ENCODE data around the gene PLEKHN1. TPM values are rescaled to one million over a fixed set of nuclear protein-coding genes. Genes with fewer than 3 reads are reported as not detected.
"Not testable (repeated sequence)": the region's sequence is repeated elsewhere in the genome, so short reads cannot be mapped to it uniquely, and the experiment has no call there.

The PLEKHN1 gene
- total RNA-seq, 1 experiment from 2014 or later: 2.4 TPM

- no peak for DNase-seq (ENCODE audit: low spot score)
Observed at GRCh38 chr1:992362-992761, 26.1 kb downstream of the PLEKHN1 start.

DNA sequence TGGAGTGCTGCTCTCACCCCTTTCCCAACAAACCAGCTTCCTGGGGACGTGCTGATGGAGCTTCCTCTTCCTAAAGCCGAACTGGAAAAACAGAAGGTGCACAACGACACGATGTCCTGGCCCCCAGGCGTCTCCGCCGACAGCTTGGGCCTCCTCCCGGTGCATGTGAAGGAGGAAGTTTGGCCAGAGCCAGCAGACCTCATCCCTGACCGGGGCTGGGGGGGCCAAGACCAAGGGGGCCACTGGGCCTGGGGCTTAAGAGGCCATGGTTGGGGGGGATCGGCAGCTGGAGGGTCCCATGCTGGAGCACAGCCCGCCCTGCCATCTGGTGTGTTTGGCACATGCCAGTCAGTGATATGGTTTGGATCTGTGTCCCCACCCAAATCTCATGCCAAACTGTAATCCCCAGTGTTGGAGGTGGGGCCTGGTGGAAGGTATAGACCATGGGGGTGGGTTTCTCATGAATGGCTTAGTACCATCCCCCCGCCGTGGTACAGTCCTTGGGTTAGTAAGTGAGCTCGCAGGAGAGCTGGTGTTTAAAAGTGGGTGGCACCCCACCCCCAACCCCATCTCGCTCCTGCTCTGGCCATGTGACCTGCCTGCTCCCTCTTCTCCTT is 27.2 kb downstream of the PLEKHN1 start:
- DNase-seq (ENCODE audit: low spot score): no peak

DNA sequence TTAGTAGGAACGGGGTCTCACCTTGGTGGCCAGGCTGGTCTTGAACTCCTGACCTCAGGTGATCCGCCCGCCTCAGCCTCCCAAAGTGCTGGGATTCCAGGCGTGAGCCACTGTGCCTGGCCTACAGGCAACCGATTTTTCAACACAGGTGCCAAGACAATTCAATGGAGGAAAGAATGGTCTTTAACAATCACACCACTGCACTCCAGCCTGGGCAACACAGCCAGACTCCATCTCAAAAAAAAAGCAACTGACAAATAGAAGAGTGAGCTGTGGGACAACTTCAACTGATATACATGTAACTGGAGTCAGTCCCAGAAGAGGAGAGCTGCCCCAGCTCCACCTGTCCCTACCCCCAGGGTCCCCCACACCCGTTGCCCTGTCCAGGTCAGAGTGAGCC is 28.3 kb downstream of the PLEKHN1 start:
- DNase-seq (ENCODE audit: low spot score): not testable (repeated sequence)

GRCh38 chr1:995665-996633 is 29.7 kb downstream of the PLEKHN1 start:
- no peak for DNase-seq (ENCODE audit: low spot score)

GRCh38 chr1:996851-997712 is 30.8 kb downstream of the PLEKHN1 start:
- DNase-seq (ENCODE audit: low spot score): no peak

GRCh38 chr1:997713-997992 is 31.4 kb downstream of the PLEKHN1 start:
- DNase-seq (ENCODE audit: low spot score): no peak

GRCh38 chr1:997993-998744 is 31.9 kb downstream of the PLEKHN1 start:
- DNase-seq (ENCODE audit: low spot score): no peak

DNA sequence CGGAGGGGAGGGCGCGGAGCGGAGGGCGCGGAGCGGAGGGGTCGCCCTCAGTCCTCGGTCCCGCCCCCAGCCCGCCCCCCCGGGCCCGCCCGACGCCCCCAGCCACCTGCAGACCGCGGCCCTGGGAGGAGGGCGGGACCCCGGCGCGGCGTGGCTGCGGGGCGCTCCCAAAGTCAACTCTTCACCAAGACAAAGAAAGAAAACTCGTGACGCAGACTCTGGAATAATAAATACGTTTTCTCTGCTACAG is 32.4 kb downstream of the PLEKHN1 start:
- no peak for DNase-seq (ENCODE audit: low spot score)

DNA sequence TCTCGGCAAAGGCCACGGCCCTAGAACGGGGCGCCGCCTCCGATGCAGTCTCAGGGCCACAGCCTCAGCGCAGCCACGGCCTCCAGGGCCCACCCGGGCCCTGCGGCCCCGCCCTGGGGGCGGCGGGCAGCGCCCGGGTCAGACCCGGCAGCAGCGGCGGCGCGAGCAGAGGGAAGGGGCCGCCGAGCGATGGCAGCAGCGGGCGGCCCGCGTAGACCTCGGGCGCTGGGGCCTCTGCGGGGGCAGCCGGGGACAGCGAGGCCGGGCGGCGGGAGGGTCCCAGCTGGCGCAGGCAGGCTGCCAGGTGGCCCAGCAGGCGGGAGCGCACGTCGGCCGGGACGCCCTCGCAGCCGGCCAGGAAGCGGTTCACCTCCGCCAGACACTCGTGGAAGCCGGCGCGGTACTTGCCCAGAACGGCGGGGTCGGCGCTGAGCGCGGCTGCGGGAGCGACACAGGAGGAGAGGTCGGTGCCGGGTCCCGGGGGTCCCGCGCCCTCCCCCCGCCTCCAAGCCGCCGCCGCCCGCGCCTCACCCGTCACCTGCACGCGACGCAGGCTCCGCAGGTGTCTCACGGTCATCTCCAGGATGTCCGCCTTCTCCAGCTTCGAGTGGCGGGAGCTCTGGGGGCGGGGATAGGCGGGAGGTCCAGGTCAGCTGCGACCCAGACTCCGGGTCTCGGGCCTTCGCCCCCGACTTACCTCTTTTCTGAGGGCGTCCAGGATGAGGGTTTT is 32.9 kb downstream of the PLEKHN1 start:
- DNase-seq (ENCODE audit: low spot score): no peak

DNA sequence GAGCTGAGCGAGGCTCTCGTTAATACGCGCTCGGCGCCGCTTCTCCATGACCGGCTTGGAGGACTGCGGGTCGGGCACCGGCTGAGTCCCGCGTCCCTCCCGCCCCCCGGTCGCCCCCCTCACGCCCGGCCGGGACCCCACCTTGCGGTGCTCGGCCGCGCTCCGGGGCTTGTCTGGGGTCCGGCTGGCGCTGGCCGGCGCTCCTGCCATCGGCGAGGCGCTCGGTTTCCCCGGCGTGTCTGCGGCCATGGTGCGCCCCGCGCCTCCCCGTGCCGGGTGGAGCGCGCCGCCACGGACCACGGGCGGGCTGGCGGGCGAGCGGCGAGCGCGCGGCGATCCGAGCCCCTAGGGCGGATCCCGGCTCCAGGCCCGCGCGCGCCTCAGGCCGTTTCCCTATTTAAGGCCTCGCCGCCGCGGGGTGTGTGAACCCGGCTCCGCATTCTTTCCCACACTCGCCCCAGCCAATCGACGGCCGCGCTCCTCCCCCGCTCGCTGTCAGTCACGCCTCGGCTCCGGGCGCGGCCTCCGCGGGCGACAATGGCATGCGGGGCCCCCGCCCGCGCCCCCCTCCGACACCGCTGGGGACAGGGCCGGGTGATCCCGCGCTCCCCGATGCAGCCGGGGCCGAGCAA is 33.6 kb downstream of the PLEKHN1 start, which contains the start of gene HES4:
Gene HES4, minus strand, starts transcription at position 373 of the 632 bp plus-strand sequence. Its CDS starts 124 bp downstream, at position 249.
- DNase-seq (ENCODE audit: low spot score): peak; percentile 90

- peak; percentile 67 for DNase-seq (ENCODE audit: low spot score)
Observed at GRCh38 chr1:1000357-1001056, 34.2 kb downstream of the PLEKHN1 start.

DNA sequence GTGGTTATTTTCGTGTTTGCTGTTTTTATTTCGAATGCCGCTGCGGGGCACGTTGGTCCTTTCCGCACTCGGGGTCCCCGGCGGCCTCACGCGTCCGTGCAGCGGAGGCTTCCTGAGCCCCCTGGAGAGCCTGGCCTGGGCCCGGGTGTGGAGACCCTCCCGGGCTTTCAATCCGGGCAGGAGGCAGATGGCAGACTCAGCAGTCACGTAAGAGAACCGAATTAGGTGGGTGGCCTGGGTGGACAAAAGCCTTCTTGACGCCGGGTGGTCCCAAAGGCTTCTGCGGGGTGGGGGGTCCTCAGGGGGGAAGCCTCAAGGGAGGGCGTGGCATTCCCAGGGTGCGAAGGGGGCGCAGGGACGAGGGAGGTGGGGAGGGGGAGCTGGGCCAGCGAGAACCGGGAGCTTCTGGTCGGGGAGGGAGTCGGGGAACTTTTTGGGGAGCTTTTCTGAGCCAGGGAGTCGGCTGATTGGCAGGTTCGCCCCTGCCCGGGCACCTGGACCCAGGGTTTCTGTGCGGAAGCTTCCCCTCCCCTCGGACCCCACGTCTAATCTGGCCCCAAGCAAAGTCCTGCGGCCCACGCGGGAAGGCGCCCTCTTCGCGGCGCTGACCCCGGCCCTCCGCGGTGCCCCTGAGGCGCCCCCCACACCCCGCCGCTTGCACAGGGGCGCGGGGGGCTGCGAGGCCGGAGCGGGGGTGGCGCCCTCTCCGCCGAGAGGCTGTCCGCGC is 34.9 kb downstream of the PLEKHN1 start:
- DNase-seq (ENCODE audit: low spot score): no peak

- no peak for DNase-seq (ENCODE audit: low spot score)
Observed at GRCh38 chr1:1003618-1004419, 37.5 kb downstream of the PLEKHN1 start.

DNA sequence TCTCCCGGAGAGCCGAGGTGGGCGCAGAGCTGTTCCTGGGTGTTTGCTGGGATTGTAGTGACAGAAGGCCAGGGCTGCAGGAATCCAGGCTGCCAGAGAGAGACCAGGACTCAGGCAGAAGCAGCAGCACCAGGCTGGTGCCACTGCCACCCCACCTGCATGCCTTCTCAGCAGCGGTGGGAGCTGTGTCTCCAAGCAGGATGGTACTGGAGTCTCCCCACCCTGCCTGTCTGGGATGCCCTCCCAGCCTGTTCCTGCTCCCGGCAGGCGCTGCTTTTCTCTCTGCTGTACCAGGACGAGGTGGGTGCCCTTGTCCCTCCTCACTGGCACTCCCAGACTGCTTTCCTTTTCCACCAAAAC is 38.1 kb downstream of the PLEKHN1 start:
- no peak for DNase-seq (ENCODE audit: low spot score)

- DNase-seq (ENCODE audit: low spot score): peak; percentile 76
Observed at GRCh38 chr1:1004780-1005697, 38.8 kb downstream of the PLEKHN1 start.

DNA sequence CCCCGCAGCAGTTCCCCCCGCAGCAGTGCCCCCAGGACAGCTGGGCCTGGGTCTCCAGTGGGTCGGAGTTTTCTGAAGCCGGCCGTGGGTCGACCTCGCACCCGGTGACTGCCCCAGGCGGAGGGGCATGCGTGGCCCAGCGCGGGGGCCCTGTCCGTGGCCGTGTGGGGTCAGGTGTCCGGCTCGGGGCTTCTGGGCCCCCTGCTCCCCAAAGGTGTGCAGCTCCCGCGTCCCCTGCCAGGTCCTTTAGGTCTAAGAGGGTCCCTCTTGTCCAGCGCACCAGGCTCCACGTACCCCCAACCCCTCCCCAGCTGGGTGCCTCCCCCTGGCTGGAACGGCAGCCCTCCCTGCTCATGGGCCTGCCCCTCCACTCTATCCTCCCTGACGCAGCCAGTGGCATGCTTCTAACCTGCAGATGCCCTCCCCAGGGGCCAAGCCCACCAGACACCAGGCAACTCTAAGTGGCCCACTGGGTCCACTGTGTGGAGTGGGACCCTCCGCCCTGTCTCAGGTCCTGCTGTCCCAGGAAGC is 39.6 kb downstream of the PLEKHN1 start:
- DNase-seq (ENCODE audit: low spot score): no peak
